Gastrocnemius medialis (tissue), 4 donors: ENCODE results near the gene ADCY7. TPM values are rescaled to one million over a fixed set of nuclear protein-coding genes. Genes with fewer than 3 reads are reported as not detected.

Experiments used
- ATAC-seq, 2 donors: fragments of 150-250 bp; one replicate each; pipeline ENCODE4 v1.9.1; 2016
- DNase-seq, 2 donors: peaks; one replicate each; pipeline ENCODE4 v3.0.0-alpha.2; 2019
- H3K27ac ChIP-seq, 4 donors: fragments of 200-600 bp; sonication (generic); 1 replicate in 1 of 4; 2 replicates in 3 of 4; pipeline ENCODE4 v1.5.1; 2016 to 2018; ENCODE audit warnings: mild to moderate bottlenecking in 2 of 4, moderate library complexity in 1 of 4
- H3K27me3 ChIP-seq, 3 donors: fragments of 200-600 bp; sonication (generic) in 2 of 3; 1 replicate in 1 of 3; 2 replicates in 2 of 3; pipeline versions ENCODE4 v1.5.1 to v1.6.0; 2016 to 2019; ENCODE audit warnings: mild to moderate bottlenecking in 1 of 3, moderate library complexity in 1 of 3
- H3K36me3 ChIP-seq, 2 donors: fragments of 200-600 bp; sonication (generic) in 1 of 2; one replicate each; pipeline ENCODE4 v1.5.1; 2017 to 2018
- H3K4me1 ChIP-seq, 2 donors: fragments of 200-600 bp; sonication (generic) in 1 of 2; one replicate each; pipeline ENCODE4 v1.5.1; 2016 to 2017; ENCODE audit warnings: mild to moderate bottlenecking in 2 of 2
- H3K4me3 ChIP-seq, 4 donors: fragments of 200-600 bp; sonication (generic) in 3 of 4; 1 replicate in 1 of 4; 2 replicates in 3 of 4; pipeline ENCODE4 v1.5.1; 2016 to 2019; ENCODE audit warnings: mild to moderate bottlenecking in 2 of 4
- H3K9me3 ChIP-seq, 3 donors: fragments of 200-600 bp; sonication (generic) in 2 of 3; 1 replicate in 1 of 3; 2 replicates in 2 of 3; pipeline ENCODE4 v1.5.1; 2016 to 2019
- POLR2A ChIP-seq, 2 donors: fragments of 450-650 bp; IDR thresholded peaks; one replicate each; pipeline ENCODE4 v1.6.1; 2017; ENCODE audit warnings: antibody characterized with exemption in 2 of 2, mild to moderate bottlenecking in 2 of 2, moderate library complexity in 2 of 2
- in situ Hi-C, 4 donors: fragments of 200-750 bp; cut with MboI; loops; one replicate each; pipeline versions ENCODE4 v1.15.0 to v1.8.0; 2017; ENCODE audit warnings: low sequenced_read_pairs in 4 of 4
- intact Hi-C: fragments of 100-400 bp; cut with DNase I; formaldehyde crosslinking; loops from one replicate; pipeline ENCODE4 v1.15.1; 2023; ENCODE audit warnings: low total_unique reads
- total RNA-seq, 4 donors: library from RNA; depleted of rRNA; stranded (reverse); fragments of >200 nt; gene quantifications; one replicate each; pipeline versions ENCODE4 v1.1.0 to v1.2.3, GENCODE V29; 2016
- TF ChIP-seq, protein P1 (sequence below), 5 experiments: fragments of 450-650 bp in 3 of 5; fragments of 200-600 bp in 2 of 5; sonication (generic) in 2 of 5; IDR thresholded peaks in 4 of 5; conservative IDR thresholded peaks in 1 of 5; 1 replicate in 4 of 5; 2 replicates in 1 of 5; pipeline ENCODE4 v1.5.1; 2016 to 2019; ENCODE audit warnings: antibody characterized with exemption in 5 of 5, mild to moderate bottlenecking in 3 of 5, moderate library complexity in 3 of 5

The ADCY7 gene
- total RNA-seq, 4 donors from 2014 or later: 0.90 to 7.3 (median 2.6) TPM

DNA sequence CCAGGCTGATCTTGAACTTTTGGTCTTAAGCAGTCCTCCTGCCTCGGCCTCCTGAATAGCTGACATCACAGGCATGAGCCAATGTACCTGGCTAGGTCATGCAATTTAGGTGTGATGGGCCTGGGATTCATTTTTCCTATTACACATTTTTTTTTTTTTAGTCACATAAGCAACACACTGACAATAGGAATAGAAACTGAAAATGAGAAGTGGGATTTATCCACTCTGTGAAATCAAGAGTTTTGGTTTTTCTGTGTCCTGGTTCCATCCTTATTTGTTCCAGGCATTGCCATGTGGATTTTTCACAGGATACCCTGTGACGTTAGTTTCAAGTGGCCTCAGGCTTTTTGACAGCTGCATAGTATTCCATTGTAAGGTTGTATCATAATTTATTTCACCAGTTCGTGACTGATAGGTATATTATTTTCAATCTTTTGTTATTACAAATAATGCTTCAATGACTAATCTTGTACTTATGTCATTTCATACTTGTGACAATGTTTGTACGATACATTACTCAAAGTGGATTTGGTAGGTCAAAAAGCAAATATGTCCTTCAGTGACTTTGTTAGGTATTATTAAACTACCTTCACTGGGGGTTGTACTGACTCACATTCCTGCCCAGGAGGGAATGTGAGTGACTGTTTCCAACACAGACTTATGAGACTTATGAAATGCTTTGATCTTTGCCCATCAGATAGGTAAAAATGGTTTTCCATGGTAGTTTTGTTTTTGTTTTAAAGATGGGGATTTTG is 10.6 kb downstream of the ADCY7 start:
- Histone ChIP-seq H3K36me3 (no peaks in the 10 kb centered on the region), H3K9me3 (no peaks in the 10 kb centered on the region), H3K4me3 (no peak overlapping the region), H3K27ac (no peak overlapping the region), H3K27me3 (no peaks in the 10 kb centered on the region), H3K4me1 (peaks cover 0 to 5% of the 10 kb centered on the region in 2 donors)
- in situ Hi-C loops (no loop called here), intact Hi-C loops (no loop called here)
- TF ChIP-seq POLR2A (IDR thresholded peaks at IDR 0.05): no peak
- DNase-seq: no peak
- ATAC-seq: no peak

DNA sequence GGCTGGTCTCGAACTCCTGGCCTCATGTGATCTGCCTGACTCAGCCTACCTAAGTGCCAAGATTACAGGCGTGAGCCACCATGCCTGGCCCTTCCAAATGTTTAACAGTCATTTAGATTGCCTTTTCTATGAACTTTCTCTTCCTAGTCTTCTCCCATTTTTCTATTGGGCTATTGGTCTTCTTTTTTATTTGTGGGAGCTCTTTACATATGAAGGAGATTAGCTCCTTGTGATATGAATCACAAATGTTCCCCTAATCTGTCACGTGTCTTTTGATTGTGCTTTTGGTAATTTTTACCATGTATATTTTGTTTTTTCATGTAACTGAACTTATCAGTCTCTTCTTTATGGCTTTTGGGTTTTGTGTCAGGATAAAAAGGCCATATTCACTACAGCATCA is 11.9 kb downstream of the ADCY7 start:
- no peak for DNase-seq
- intact Hi-C loops (no loop called here), in situ Hi-C loops (no loop called here)
- Histone ChIP-seq H3K36me3 (no peaks in the 10 kb centered on the region), H3K4me1 (peaks cover 12 to 16% of the 10 kb centered on the region in 2 donors), H3K27me3 (no peaks in the 10 kb centered on the region), H3K4me3 (no peak overlapping the region), H3K27ac (no peak overlapping the region), H3K9me3 (no peaks in the 10 kb centered on the region)
- no peak for ATAC-seq
- no peak for TF ChIP-seq POLR2A (IDR thresholded peaks at IDR 0.05)
- TF ChIP-seq, protein P1, sequence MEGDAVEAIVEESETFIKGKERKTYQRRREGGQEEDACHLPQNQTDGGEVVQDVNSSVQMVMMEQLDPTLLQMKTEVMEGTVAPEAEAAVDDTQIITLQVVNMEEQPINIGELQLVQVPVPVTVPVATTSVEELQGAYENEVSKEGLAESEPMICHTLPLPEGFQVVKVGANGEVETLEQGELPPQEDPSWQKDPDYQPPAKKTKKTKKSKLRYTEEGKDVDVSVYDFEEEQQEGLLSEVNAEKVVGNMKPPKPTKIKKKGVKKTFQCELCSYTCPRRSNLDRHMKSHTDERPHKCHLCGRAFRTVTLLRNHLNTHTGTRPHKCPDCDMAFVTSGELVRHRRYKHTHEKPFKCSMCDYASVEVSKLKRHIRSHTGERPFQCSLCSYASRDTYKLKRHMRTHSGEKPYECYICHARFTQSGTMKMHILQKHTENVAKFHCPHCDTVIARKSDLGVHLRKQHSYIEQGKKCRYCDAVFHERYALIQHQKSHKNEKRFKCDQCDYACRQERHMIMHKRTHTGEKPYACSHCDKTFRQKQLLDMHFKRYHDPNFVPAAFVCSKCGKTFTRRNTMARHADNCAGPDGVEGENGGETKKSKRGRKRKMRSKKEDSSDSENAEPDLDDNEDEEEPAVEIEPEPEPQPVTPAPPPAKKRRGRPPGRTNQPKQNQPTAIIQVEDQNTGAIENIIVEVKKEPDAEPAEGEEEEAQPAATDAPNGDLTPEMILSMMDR (IDR thresholded peaks at IDR 0.05 in 4 of 5, conservative IDR thresholded peaks at IDR 0.05 in 1 of 5): no peak

DNA sequence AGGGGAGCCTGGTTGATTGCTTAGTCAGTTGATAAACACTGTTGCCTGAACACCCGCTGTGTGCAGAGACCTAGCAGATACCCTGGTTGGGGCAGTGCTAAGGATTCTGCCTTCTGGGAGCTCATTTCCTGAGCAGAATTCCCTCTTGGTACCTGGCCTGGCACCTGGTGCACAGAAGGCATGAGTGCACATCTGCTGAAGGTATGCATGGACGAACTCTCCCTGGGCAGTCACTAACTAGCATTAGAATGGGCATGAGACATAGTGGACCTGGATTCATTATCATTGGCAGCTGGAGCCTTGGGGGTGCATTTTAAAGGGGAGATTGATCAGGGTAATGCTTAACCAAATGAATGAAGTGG is 13.1 kb downstream of the ADCY7 start:
- no peak for ATAC-seq
- no peaks in the 10 kb centered on the region for H3K9me3 ChIP-seq
- intact Hi-C loops: no loop called here
- peaks cover 21 to 28% of the 10 kb centered on the region in 2 donors for H3K4me1 ChIP-seq
- H3K36me3 ChIP-seq: no peaks in the 10 kb centered on the region
- no peaks in the 10 kb centered on the region for H3K27me3 ChIP-seq
- no peak for DNase-seq
- TF ChIP-seq, protein P1 (IDR thresholded peaks at IDR 0.05 in 4 of 5, conservative IDR thresholded peaks at IDR 0.05 in 1 of 5): no peak
- no peak for TF ChIP-seq POLR2A (IDR thresholded peaks at IDR 0.05)
- H3K27ac ChIP-seq: no peak overlapping the region
- in situ Hi-C loops: no loop called here
- no peak overlapping the region for H3K4me3 ChIP-seq

DNA sequence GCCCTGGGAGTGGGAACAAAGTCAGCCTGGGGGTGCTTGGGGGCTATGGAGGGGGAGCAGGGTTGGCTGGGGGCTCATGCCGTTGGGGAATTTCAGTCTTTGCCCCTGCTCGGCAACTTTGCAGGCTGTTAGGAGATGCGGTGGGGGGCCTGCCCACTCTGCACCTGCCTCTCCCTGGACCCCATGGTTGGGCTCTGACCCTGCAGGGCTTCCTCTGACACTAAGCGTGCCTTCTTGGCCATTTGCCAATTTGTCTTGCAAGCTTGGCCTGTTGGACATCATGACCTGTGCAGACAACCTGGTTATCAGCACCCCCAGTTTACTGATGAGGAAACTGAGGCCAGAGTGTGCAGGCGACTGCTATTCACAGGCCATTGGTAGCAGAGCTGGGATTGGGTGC is 14.6 kb downstream of the ADCY7 start:
- Histone ChIP-seq H3K9me3 (no peaks in the 10 kb centered on the region), H3K36me3 (no peaks in the 10 kb centered on the region), H3K27ac (no peak overlapping the region), H3K4me1 (peaks cover 22 to 28% of the 10 kb centered on the region in 2 donors), H3K4me3 (no peak overlapping the region), H3K27me3 (no peaks in the 10 kb centered on the region)
- intact Hi-C loops: no loop called here
- in situ Hi-C loops: no loop called here
- TF ChIP-seq POLR2A (IDR thresholded peaks at IDR 0.05): no peak
- TF ChIP-seq, protein P1 (IDR thresholded peaks at IDR 0.05 in 4 of 5, conservative IDR thresholded peaks at IDR 0.05 in 1 of 5): no peak
- ATAC-seq (no peak), DNase-seq (no peak)

DNA sequence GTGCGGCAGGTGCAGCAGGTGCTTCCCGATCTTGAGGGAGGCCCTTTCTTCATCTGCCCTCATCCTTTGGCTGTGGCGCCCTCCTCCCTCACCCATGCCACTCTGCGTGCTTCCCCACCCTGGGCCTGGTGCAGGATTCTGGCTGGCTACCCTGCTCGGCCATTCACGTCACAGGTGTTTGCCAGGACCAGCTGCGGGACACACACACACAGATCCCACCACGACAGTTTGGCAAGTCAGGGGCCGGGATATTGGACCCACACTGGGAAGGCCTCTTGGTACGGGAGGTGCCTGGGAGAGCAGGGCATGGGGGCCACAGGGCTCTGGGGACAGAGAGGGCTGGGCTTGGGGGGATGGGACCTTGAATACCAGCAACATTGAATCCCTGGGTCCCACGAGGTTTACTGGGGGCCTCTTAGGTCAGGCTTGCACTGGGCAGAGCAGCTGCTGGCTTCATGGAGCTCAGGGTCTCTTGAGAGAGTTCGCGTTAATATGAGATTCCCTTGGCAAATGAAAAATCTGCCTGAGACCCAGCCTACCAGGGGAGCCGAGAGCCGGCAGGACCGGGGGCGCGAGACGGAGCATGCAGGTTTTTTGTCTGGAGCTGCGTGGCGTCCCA is 15.1 kb downstream of the ADCY7 start:
- intact Hi-C loops: no loop called here
- ATAC-seq (no peak), DNase-seq (no peak)
- H3K27ac ChIP-seq: peak overlapping the region in 1 of 4 donors; percentile 34
- H3K4me1 ChIP-seq: peaks cover 22 to 28% of the 10 kb centered on the region in 2 donors
- H3K9me3 ChIP-seq: no peaks in the 10 kb centered on the region
- in situ Hi-C loops: no loop called here
- H3K27me3 ChIP-seq: no peaks in the 10 kb centered on the region
- H3K4me3 ChIP-seq: no peak overlapping the region
- TF ChIP-seq, protein P1 (IDR thresholded peaks at IDR 0.05 in 4 of 5, conservative IDR thresholded peaks at IDR 0.05 in 1 of 5): no peak
- no peak for TF ChIP-seq POLR2A (IDR thresholded peaks at IDR 0.05)
- H3K36me3 ChIP-seq: no peaks in the 10 kb centered on the region
